GM18873 (cell line): ENCODE data around the gene SIDT1.
A peak's percentile ranks its signal among the peaks of the same experiment; 100 is the strongest.

Experiments
- ATAC-seq: cut with Tn5 transposase; IDR thresholded peaks from one replicate; pipeline ENCODE4 v1.9.1; 2021; ENCODE audit warnings: mild to moderate bottlenecking, moderate library complexity, moderate number of reproducible peaks; ENCODE audit not compliant: unreplicated experiment, low FRiP score

The SIDT1 gene

DNA sequence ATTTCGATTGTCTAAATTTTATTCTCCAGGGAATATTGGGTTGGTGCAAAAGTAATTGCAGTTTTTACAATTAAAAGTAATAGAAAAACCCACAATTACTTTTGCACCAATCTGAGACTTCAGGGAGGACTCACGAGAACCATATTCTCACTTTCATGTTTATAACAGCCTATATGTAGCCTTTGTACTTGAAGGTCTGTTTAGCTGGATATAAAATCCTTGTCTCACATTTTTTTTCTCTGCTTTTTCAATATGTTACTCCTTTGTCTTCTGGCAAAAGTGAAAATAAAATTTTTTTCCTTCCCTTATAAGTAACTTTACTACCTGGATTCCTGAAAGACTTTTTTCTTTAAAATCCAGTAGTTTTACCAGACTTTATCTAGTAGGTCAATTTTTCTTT lies 9.2 kb downstream of the SIDT1 start:
- ATAC-seq = no peak

DNA sequence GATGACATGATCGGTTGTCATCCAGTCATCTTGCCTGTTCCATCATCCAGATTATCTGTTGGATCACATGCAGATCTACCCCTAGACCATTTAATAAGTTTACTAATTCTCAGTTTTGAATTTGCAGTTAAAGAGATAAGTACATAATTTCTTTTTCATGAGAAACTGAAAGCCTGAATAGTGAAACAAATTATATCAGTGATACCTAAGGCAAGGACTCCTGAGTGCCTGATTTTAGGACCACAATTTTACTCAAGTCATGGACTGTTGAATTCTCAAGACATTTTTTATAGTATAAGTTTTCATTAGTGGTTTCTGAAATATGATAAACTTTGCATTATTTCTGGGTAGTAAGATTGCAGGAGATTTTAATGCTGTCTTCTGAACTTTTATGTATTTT lies 13.2 kb downstream of the SIDT1 start:
- no peak for ATAC-seq

DNA sequence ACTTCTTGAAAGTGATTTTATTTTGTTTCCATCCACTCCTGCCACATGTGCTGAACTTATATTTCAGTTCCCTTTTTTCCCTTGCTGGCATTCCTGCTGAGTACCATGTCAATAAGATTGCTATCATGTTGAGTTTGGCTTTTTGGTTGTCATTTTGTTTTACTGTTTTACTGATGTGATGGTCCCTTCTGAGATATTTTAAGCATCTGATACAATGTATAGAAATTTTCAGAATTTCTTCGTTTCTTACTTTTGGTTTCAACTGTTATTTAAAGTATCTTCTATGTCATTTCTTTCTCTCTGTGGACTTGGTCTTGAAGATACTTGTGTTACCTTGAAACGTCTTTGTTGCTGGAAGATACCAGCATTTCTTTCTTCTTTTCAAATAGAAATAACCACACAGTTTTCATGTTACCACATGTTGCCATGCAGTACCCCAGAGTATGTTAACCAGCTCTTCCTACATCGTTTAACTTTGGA lies 14.1 kb downstream of the SIDT1 start:
- ATAC-seq = peak; percentile 86

DNA sequence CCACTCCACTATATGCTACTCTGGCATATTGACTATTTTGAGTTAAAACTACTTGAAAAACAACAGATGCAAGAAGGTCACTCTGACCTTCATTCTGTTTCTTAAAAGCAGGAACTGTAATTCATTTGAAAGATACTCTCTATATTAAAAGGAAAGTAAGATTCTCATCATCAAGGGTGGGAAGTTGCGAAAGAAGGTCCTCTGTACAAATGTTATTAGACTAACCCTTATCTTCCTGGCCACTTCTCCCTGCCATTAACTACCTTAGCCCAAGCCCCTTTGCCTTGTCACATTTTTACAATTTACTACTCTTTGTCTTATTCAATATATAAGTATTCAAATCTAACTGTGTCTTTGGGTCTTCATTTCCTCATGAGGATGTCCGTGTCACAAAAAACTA lies 16.1 kb downstream of the SIDT1 start:
- ATAC-seq = no peak

- no peak for ATAC-seq
Measured at GRCh38 chr3:113551820-113552219, 19.5 kb downstream of the SIDT1 start.

DNA sequence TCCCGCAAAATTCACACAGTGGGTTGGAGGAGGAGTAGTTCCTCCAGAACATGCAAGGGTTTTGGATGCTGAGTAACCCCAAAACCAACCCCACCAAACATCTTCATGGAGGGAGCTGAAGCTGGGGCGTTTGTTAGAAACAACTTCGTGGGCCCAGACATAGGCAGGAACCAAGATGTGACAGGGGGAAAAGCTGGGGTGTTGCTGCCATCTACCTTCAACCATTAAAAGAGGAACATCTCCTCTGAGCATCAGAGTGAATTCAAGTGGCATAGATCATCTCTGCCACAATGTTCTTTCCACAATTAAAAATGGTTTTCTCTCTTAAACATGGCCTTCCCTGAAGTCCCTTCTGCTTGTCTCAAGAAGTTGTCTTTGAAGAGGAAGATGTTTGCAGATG lies 20.5 kb downstream of the SIDT1 start:
- ATAC-seq = no peak

DNA sequence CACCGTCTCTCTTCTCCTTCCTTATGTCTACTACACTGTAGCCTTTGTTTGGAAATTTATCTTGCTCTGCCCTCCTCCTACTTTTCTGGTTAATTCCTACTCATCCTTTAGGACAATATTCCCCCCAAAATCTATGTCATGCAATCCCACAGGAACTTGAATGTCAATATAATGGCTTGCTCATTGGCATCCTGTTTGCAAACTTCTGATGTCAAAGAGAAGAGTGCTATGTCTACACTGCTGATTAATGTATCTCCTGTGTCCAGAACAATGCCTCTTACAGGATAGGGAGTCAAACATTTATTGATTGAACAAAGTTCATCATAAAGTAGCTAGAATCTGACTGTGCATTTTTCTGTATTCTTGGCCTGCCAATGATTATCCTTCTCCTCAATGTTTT lies 22.8 kb downstream of the SIDT1 start:
- no peak for ATAC-seq

GRCh38 chr3:113556316-113556945 lies 24.1 kb downstream of the SIDT1 start:
- no peak for ATAC-seq

- ATAC-seq = no peak
Measured at GRCh38 chr3:113556946-113557335, 24.6 kb downstream of the SIDT1 start.

GRCh38 chr3:113557374-113557773 lies 25.0 kb downstream of the SIDT1 start:
- no peak for ATAC-seq

DNA sequence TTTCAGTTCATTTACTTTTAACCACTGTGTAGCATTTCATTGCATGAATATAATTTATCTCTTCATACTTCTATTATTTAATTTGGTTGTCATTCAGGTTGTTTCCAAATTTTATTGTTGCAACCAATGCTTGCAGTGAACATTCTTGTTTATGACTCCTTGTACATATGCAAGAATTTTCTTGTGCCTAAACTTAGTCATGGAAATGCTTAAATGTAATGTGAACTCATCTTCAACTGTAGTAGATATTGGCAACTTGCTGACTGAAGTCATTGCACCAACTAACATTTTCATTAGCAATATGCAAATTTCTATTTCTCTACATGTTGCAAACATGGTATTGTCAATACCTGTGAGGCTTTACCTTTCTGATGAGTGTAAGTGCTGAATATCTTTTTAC lies 26.7 kb downstream of the SIDT1 start:
- ATAC-seq = no peak

GRCh38 chr3:113560271-113560670 lies 27.9 kb downstream of the SIDT1 start:
- ATAC-seq = no peak

- ATAC-seq = no peak
Measured at GRCh38 chr3:113560831-113561623, 28.7 kb downstream of the SIDT1 start.

GRCh38 chr3:113565555-113565954 lies 33.2 kb downstream of the SIDT1 start:
- no peak for ATAC-seq

DNA sequence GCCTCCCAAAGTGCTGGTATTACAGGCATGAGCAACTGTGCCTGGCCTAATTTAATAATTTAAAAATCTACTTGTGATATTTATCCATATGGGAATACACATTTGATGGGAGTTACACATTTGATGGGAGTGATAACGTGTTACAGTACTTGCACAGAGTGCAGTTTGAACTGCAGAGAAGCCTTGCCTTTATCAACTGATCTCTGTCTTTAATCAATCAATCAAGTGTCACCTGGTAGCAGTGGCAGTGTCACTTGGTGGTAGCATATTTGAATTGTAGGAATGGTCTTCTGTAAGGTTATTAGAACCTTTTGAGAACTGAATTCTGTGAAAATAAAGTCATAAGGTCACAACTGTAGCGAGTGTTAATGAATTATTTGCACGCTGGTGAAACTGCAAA lies 37.8 kb downstream of the SIDT1 start:
- ATAC-seq = no peak

GRCh38 chr3:113571360-113571759 lies 39.0 kb downstream of the SIDT1 start:
- ATAC-seq = no peak

- no peak for ATAC-seq
Measured at GRCh38 chr3:113573728-113574127, 41.4 kb downstream of the SIDT1 start.

GRCh38 chr3:113574213-113574612 lies 41.9 kb downstream of the SIDT1 start:
- ATAC-seq = no peak

- no peak for ATAC-seq
Measured at GRCh38 chr3:113575206-113575605, 42.9 kb downstream of the SIDT1 start.

DNA sequence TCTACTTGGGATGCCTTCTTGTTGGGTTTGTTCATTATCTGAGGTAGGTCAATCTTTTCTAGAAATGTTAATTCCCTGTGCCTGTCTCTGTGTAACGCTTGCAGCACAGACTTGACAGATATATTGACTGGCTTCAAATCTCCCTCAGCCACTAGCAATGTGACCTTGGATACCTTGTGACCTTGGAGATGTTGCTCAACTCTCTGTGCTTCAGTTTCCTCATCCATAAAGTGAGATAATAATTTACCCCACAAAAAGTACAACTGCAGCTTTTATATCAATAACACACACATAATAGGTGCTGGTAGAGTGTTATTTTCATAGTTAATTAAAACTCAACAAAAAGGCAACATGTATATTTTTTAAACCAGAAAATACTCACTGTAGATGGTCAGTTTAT lies 52.9 kb downstream of the SIDT1 start:
- no peak for ATAC-seq

- ATAC-seq = no peak
Measured at GRCh38 chr3:113585720-113586119, 53.4 kb downstream of the SIDT1 start.

DNA sequence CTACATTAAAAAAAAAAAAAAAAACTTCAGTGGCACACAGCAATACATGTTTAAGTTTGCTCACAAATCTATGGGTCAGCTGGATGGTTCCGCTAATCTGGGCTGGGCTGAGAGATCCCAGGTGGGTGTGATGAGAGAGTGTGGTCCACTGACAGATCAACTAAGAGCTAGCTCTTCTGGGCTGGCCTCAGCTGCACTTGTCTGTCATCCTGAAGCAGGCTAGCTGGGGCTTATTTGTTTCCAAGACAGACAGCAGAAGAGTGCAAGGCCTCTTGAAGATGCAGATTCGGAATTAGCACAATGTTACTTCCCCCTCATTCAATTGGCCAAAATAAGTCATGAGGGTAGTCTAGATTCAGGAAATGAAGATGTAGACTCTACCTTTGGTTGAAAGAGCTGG lies 56.5 kb downstream of the SIDT1 start:
- no peak for ATAC-seq
